Parathyroid adenoma (tissue), 2 donors: ENCODE measurements around the gene RPS29.
A peak's percentile ranks its signal among the peaks of the same experiment; 100 is the strongest.
"Not testable (repeated sequence)": the region's sequence is repeated elsewhere in the genome, so short reads cannot be mapped to it uniquely, and the experiment has no call there.

ENCODE experiments used
- H2AFZ ChIP-seq: fragments of 300-600 bp; sonication (generic); one replicate; pipeline ENCODE4 v1.7.0; 2017; ENCODE audit warnings: antibody characterized with exemption, mild to moderate bottlenecking
- H3K27ac ChIP-seq: fragments of 300-600 bp; sonication (generic); one replicate; pipeline ENCODE4 v1.7.0; 2017
- H3K27me3 ChIP-seq: fragments of 300-600 bp; sonication (generic); one replicate; pipeline ENCODE4 v1.7.0; 2017; ENCODE audit warnings: low read length; ENCODE audit not compliant: control insufficient read depth, insufficient read depth
- H3K36me3 ChIP-seq: fragments of 300-600 bp; sonication (generic); one replicate; pipeline ENCODE4 v1.7.0; 2017; ENCODE audit warnings: low read length; ENCODE audit not compliant: control insufficient read depth, insufficient read depth
- H3K4me1 ChIP-seq: fragments of 300-600 bp; sonication (generic); one replicate; pipeline ENCODE4 v1.7.0; 2017; ENCODE audit warnings: control low read depth
- H3K4me2 ChIP-seq: fragments of 300-600 bp; sonication (generic); one replicate; pipeline ENCODE4 v1.7.0; 2017; ENCODE audit warnings: low read length
- H3K4me3 ChIP-seq: fragments of 300-600 bp; sonication (generic); one replicate; pipeline ENCODE4 v1.7.0; 2017; ENCODE audit warnings: low read depth, low read length
- H3K79me2 ChIP-seq: fragments of 300-600 bp; sonication (generic); one replicate; pipeline ENCODE4 v1.7.0; 2017; ENCODE audit warnings: control low read depth
- H3K9ac ChIP-seq: fragments of 300-600 bp; sonication (generic); one replicate; pipeline ENCODE4 v1.7.0; 2017; ENCODE audit warnings: mild to moderate bottlenecking
- H3K9me3 ChIP-seq: fragments of 300-600 bp; sonication (generic); one replicate; pipeline ENCODE4 v1.7.0; 2017; ENCODE audit warnings: low read length; ENCODE audit not compliant: control insufficient read depth
- TF ChIP-seq, protein P1 (sequence below): fragments of 300-600 bp; sonication (generic); IDR thresholded peaks from one replicate; pipeline ENCODE4 v1.7.0; 2017; ENCODE audit warnings: antibody characterized with exemption, mild to moderate bottlenecking
- donor health status: primary hyperparathyroidism.

Gene RPS29

DNA sequence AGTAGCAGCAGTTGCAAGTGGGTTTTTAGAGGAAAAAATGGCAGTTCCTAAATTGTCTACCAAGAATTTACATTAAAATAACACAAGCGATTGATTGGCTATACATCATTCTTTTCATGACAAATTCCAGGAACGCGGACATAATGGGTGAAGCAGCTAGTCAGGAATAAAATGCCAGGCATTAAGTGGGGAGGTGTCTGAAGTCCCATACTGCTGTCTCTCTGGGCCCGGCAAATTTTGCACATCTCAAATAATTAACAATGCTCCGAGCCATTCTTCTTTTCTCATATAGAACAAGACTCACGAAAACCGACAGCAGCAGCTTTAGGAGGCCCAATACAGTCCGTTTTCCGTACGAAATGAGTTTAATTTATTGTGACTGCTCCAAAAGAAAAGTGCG, 33.5 kb upstream of the RPS29 start:
- Histone ChIP-seq H3K4me1 (peaks cover 11% of the 10 kb centered on the region), H2AFZ (peak overlapping the region; percentile 99), H3K9me3 (no peaks in the 10 kb centered on the region), H3K79me2 (peaks cover 9% of the 10 kb centered on the region), H3K4me2 (peak overlapping the region; percentile 78), H3K27ac (peak overlapping the region; percentile 98), H3K4me3 (peak overlapping the region; percentile 81), H3K27me3 (no peaks in the 10 kb centered on the region), H3K9ac (peak overlapping the region; percentile 96), H3K36me3 (no peaks in the 10 kb centered on the region)
- TF ChIP-seq, protein P1, sequence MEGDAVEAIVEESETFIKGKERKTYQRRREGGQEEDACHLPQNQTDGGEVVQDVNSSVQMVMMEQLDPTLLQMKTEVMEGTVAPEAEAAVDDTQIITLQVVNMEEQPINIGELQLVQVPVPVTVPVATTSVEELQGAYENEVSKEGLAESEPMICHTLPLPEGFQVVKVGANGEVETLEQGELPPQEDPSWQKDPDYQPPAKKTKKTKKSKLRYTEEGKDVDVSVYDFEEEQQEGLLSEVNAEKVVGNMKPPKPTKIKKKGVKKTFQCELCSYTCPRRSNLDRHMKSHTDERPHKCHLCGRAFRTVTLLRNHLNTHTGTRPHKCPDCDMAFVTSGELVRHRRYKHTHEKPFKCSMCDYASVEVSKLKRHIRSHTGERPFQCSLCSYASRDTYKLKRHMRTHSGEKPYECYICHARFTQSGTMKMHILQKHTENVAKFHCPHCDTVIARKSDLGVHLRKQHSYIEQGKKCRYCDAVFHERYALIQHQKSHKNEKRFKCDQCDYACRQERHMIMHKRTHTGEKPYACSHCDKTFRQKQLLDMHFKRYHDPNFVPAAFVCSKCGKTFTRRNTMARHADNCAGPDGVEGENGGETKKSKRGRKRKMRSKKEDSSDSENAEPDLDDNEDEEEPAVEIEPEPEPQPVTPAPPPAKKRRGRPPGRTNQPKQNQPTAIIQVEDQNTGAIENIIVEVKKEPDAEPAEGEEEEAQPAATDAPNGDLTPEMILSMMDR: no peak

DNA sequence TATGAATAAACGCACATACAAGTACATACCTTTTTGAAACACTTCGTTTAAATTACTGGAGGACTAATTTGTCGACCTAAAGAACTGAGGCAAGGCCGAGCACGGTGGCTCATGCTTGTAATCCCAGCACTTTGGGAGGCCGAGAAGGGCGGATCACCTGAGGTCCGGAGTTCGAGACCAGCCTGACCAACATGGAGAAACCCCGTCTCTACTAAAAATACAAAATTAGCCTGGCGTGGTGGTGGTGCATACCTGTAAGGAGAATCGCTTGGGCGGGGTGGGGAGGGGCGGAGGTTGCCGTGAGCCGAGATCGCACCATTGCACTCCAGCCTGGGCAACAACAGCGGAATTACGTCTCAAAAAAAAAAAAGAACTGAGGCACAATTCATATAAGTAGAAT, 33.1 kb upstream of the RPS29 start:
- not testable (repeated sequence) for H3K9ac ChIP-seq, H3K9me3 ChIP-seq, H3K27me3 ChIP-seq, H2AFZ ChIP-seq, H3K79me2 ChIP-seq, H3K36me3 ChIP-seq
- peaks cover 11% of the 10 kb centered on the region for H3K4me1 ChIP-seq
- H3K27ac ChIP-seq: peak overlapping the region; percentile 98
- H3K4me3 ChIP-seq: peak overlapping the region; percentile 81
- peak overlapping the region; percentile 78 for H3K4me2 ChIP-seq

DNA sequence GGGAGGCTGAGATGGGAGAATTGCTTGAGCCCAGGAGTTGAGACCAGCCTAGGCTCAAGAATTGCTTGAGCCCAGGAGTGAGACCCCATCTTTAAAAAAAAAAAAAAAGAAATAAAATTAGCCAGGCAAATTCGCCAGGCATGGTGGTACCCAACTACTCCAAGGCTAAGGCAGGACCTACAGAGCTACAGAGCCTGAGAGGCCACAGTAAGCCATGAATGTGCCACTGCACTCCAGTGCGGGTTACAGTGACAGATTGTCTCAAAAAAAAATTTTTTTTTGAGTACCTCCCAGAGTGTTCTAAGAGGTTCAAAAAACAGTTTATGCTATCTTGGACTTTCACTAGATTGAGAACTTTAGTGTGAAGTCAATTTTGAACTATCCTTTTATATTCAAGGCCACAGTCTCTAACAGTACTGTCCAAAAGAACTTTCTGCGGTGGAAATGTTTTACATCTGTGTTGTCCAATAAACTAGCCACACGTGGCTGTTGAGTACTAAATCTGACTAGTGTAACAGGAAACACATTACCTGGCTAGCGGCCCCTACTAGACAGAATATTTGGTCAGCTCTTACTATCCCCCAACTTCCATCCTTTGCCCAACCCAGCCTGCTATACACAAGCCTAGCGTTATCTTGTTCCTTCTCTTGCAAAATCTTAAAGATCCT, 31.8 kb upstream of the RPS29 start:
- H3K9me3 ChIP-seq: no peaks in the 10 kb centered on the region
- H3K4me3 ChIP-seq: no peak overlapping the region
- no peaks in the 10 kb centered on the region for H3K27me3 ChIP-seq
- H3K9ac ChIP-seq: no peak overlapping the region
- TF ChIP-seq, protein P1: no peak
- peaks cover 9% of the 10 kb centered on the region for H3K79me2 ChIP-seq
- no peak overlapping the region for H3K27ac ChIP-seq
- H3K4me2 ChIP-seq: no peak overlapping the region
- peaks cover 7% of the 10 kb centered on the region for H3K4me1 ChIP-seq
- H3K36me3 ChIP-seq: no peaks in the 10 kb centered on the region
- H2AFZ ChIP-seq: no peak overlapping the region

DNA sequence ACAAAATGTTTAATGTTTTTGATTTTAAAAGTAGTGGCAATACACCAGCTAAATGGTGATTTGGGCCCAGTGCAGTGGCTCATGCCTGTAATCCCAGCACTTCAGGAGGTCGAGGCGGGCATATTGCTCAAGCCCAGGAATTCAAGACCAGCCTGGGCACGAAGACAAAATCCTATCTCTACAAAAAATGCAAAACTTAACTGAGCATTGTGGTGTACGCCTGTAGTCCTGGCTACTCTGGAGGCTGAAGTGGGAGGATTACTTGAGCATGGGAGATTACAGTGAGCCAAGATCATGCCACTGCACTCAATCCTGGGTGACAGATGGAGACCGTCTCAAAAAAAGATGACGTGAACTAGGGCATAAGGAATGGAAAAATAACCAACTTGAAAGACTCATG, 29.6 kb upstream of the RPS29 start:
- H2AFZ ChIP-seq: no peak overlapping the region
- H3K79me2 ChIP-seq: peaks cover 3% of the 10 kb centered on the region
- H3K27me3 ChIP-seq: no peaks in the 10 kb centered on the region
- H3K9ac ChIP-seq: no peak overlapping the region
- H3K9me3 ChIP-seq: no peaks in the 10 kb centered on the region
- H3K4me2 ChIP-seq: no peak overlapping the region
- no peaks in the 10 kb centered on the region for H3K36me3 ChIP-seq
- TF ChIP-seq, protein P1: no peak
- H3K4me3 ChIP-seq: no peak overlapping the region
- H3K27ac ChIP-seq: no peak overlapping the region
- H3K4me1 ChIP-seq: no peaks in the 10 kb centered on the region

DNA sequence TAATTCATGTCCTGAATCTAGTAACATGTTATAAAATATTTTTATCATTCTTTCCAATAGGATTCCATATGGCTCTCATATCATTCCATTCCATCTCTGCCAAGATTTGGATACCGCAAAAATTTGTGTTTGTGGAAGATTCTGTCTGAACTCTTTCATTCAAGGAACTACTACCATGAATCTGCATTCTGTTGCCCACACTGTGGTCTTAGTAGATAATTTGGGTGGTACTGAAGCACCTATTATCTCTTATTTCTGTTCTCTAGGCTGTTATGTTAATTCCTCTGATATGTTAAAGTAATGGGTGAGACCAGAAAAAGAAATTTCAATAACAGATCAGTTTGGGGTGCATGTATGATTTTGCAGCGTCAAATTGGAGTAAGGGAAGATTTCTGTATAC, 28.0 kb upstream of the RPS29 start:
- no peak overlapping the region for H3K27ac ChIP-seq
- no peak overlapping the region for H2AFZ ChIP-seq
- no peak overlapping the region for H3K4me2 ChIP-seq
- no peak overlapping the region for H3K4me3 ChIP-seq
- no peaks in the 10 kb centered on the region for H3K4me1 ChIP-seq
- no peaks in the 10 kb centered on the region for H3K9me3 ChIP-seq
- peaks cover 2% of the 10 kb centered on the region for H3K79me2 ChIP-seq
- TF ChIP-seq, protein P1: no peak
- H3K27me3 ChIP-seq: no peaks in the 10 kb centered on the region
- H3K9ac ChIP-seq: no peak overlapping the region
- H3K36me3 ChIP-seq: no peaks in the 10 kb centered on the region
